Upper lobe of right lung (tissue), 1 donor: ENCODE measurements around the gene TUFT1. TPM values are rescaled to one million over a fixed set of nuclear protein-coding genes. Genes with fewer than 3 reads are reported as not detected.

Experiments used
- ATAC-seq: fragments of 200-7000 bp; cut with Tn5 transposase; one replicate; pipeline ENCODE4 v1.9.1; 2020; ENCODE audit warnings: mild to moderate bottlenecking, moderate library complexity
- DNase-seq: peaks from one replicate; pipeline ENCODE4 v3.0.0-alpha.2; 2020
- H3K27ac ChIP-seq: fragments of 200-600 bp; one replicate; pipeline ENCODE4 v1.8.0; 2022
- H3K27me3 ChIP-seq: fragments of 200-600 bp; one replicate; pipeline ENCODE4 v1.8.0; 2022; ENCODE audit warnings: mild to moderate bottlenecking
- H3K36me3 ChIP-seq: fragments of 200-600 bp; one replicate; pipeline ENCODE4 v1.8.0; 2022
- H3K4me1 ChIP-seq: fragments of 200-600 bp; one replicate; pipeline ENCODE4 v1.8.0; 2022
- H3K4me3 ChIP-seq: fragments of 200-600 bp; one replicate; pipeline ENCODE4 v1.8.0; 2022; ENCODE audit warnings: mild to moderate bottlenecking
- H3K9me3 ChIP-seq: fragments of 200-600 bp; one replicate; pipeline ENCODE4 v1.8.0; 2022
- CTCF ChIP-seq: fragments of 200-600 bp; IDR thresholded peaks from one replicate; pipeline ENCODE4 v1.8.0; 2022; ENCODE audit warnings: antibody characterized with exemption
- intact Hi-C: fragments of 100-400 bp; cut with DNase I; formaldehyde crosslinking; loops from one replicate; pipeline ENCODE4 v1.11.0; 2022
- total RNA-seq: library from RNA; stranded (reverse); fragmentation: NEBNext Ultra II Directional; extraction: Animal tissue kit (Norgen Biotek cat#: 25700); gene quantifications from one replicate; pipeline ENCODE4 v1.2.1, GENCODE V29; 2021
- donor health status: DM: no; HTN: yes; CAD: no; lungs with severe emphysema.

The TUFT1 gene
- total RNA-seq, 1 donor from 2014 or later, result 13.3 TPM

GRCh38 chr1:151556052-151556451 lies 15.9 kb downstream of the TUFT1 start:
- TF ChIP-seq CTCF, result no peak
- Histone ChIP-seq H3K36me3 (no peaks in the 10 kb centered on the region), H3K4me3 (no peak overlapping the region), H3K27ac (no peak overlapping the region), H3K27me3 (no peaks in the 10 kb centered on the region), H3K9me3 (no peaks in the 10 kb centered on the region), H3K4me1 (no peaks in the 10 kb centered on the region)
- ATAC-seq (no peak), DNase-seq (no peak)
- intact Hi-C loops, result no loop called here

GRCh38 chr1:151562661-151563060 lies 22.6 kb downstream of the TUFT1 start:
- H3K4me3 ChIP-seq, result no peak overlapping the region
- ATAC-seq, result no peak
- H3K4me1 ChIP-seq, result no peaks in the 10 kb centered on the region
- H3K27me3 ChIP-seq, result no peaks in the 10 kb centered on the region
- H3K27ac ChIP-seq, result no peak overlapping the region
- H3K9me3 ChIP-seq, result no peaks in the 10 kb centered on the region
- no peak for TF ChIP-seq CTCF
- H3K36me3 ChIP-seq, result peaks cover 22% of the 10 kb centered on the region
- intact Hi-C loops, result no loop called here
- DNase-seq, result no peak

GRCh38 chr1:151563376-151563775 lies 23.3 kb downstream of the TUFT1 start:
- ATAC-seq, result no peak
- TF ChIP-seq CTCF, result no peak
- Histone ChIP-seq H3K9me3 (no peaks in the 10 kb centered on the region), H3K27ac (no peak overlapping the region), H3K4me3 (no peak overlapping the region), H3K27me3 (no peaks in the 10 kb centered on the region), H3K36me3 (peaks cover 22% of the 10 kb centered on the region), H3K4me1 (no peaks in the 10 kb centered on the region)
- intact Hi-C loops, result no loop called here
- DNase-seq, result no peak

- no peak for DNase-seq
- no peaks in the 10 kb centered on the region for H3K9me3 ChIP-seq
- no peak for ATAC-seq
- H3K27me3 ChIP-seq, result no peaks in the 10 kb centered on the region
- H3K4me1 ChIP-seq, result no peaks in the 10 kb centered on the region
- H3K4me3 ChIP-seq, result no peak overlapping the region
- no peak for TF ChIP-seq CTCF
- no peak overlapping the region for H3K27ac ChIP-seq
- intact Hi-C loops, result no loop called here
- peaks cover 34% of the 10 kb centered on the region for H3K36me3 ChIP-seq
These were observed 25.5 kb downstream of the TUFT1 start for GRCh38 chr1:151565502-151566189.

GRCh38 chr1:151568626-151569088 lies 28.5 kb downstream of the TUFT1 start:
- H3K9me3 ChIP-seq, result no peaks in the 10 kb centered on the region
- intact Hi-C loops, result no loop called here
- peaks cover 39% of the 10 kb centered on the region for H3K36me3 ChIP-seq
- H3K27ac ChIP-seq, result no peak overlapping the region
- DNase-seq, result no peak
- H3K27me3 ChIP-seq, result no peaks in the 10 kb centered on the region
- no peak for ATAC-seq
- H3K4me1 ChIP-seq, result no peaks in the 10 kb centered on the region
- H3K4me3 ChIP-seq, result no peak overlapping the region
- TF ChIP-seq CTCF, result no peak

GRCh38 chr1:151570819-151571218 lies 30.7 kb downstream of the TUFT1 start:
- no peak for TF ChIP-seq CTCF

More at GRCh38 chr1:151570819-151571218, 30.7 kb downstream of the TUFT1 start:
- DNase-seq (no peak), ATAC-seq (no peak)
- Histone ChIP-seq H3K36me3 (peaks cover 45% of the 10 kb centered on the region), H3K27ac (no peak overlapping the region), H3K4me1 (no peaks in the 10 kb centered on the region), H3K9me3 (no peaks in the 10 kb centered on the region), H3K27me3 (no peaks in the 10 kb centered on the region), H3K4me3 (no peak overlapping the region)
- intact Hi-C loops, result no loop called here
